HL-60 (cell line): ENCODE results near the gene GALNT9.

Source experiments
- GABPA ChIP-seq: IDR thresholded peaks from 2 replicates; pipeline ENCODE4 v1.6.1; 2012; ENCODE audit warnings: low read depth
- POLR2AphosphoS5 ChIP-seq: IDR thresholded peaks from 2 replicates; pipeline ENCODE4 v1.6.1; 2012; ENCODE audit warnings: low read depth
- TF ChIP-seq, protein P1 (sequence below): IDR thresholded peaks from one replicate; pipeline ENCODE4 v1.5.1; 2011; ENCODE audit warnings: low read length, control low read depth, inconsistent platforms; ENCODE audit not compliant: insufficient read depth
- TF ChIP-seq, protein P2 (sequence below): IDR thresholded peaks from 2 replicates; pipeline ENCODE4 v1.6.1; 2012; ENCODE audit warnings: low read depth; ENCODE audit not compliant: insufficient replicate concordance

DNA sequence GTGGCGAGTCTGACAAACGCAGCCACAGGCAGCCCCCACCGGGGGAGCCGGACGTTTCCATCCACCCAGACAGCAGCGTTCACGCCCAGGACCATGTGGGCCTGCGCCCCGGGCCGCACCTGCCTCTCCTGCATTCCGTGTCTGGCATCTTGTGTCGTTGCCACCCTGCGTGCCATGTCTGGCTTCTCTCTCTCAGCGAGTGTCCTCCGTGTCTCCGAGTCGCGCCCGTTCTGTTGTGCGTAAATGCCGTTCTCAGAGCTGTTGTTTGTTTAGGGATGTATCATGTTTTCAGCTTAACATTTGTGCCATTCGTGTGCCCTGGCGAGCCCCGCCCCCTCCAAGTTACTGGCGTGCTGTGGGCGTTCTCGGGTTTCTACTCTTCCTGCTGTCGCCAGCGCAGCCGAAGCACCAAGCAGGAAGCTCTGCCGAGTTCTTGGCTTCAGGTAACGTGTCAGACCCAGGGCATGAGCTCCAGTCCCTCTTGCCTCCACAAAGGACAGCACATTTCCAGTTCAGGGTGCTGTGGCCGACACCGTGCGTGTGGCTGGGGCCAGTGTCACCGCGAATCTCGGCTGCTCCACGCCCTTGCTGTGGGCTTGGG, 150.5 kb downstream of the GALNT9 start:
- TF ChIP-seq, protein P1, sequence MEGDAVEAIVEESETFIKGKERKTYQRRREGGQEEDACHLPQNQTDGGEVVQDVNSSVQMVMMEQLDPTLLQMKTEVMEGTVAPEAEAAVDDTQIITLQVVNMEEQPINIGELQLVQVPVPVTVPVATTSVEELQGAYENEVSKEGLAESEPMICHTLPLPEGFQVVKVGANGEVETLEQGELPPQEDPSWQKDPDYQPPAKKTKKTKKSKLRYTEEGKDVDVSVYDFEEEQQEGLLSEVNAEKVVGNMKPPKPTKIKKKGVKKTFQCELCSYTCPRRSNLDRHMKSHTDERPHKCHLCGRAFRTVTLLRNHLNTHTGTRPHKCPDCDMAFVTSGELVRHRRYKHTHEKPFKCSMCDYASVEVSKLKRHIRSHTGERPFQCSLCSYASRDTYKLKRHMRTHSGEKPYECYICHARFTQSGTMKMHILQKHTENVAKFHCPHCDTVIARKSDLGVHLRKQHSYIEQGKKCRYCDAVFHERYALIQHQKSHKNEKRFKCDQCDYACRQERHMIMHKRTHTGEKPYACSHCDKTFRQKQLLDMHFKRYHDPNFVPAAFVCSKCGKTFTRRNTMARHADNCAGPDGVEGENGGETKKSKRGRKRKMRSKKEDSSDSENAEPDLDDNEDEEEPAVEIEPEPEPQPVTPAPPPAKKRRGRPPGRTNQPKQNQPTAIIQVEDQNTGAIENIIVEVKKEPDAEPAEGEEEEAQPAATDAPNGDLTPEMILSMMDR = no peak
- no peak for TF ChIP-seq POLR2AphosphoS5
- TF ChIP-seq GABPA = no peak
- TF ChIP-seq, protein P2, sequence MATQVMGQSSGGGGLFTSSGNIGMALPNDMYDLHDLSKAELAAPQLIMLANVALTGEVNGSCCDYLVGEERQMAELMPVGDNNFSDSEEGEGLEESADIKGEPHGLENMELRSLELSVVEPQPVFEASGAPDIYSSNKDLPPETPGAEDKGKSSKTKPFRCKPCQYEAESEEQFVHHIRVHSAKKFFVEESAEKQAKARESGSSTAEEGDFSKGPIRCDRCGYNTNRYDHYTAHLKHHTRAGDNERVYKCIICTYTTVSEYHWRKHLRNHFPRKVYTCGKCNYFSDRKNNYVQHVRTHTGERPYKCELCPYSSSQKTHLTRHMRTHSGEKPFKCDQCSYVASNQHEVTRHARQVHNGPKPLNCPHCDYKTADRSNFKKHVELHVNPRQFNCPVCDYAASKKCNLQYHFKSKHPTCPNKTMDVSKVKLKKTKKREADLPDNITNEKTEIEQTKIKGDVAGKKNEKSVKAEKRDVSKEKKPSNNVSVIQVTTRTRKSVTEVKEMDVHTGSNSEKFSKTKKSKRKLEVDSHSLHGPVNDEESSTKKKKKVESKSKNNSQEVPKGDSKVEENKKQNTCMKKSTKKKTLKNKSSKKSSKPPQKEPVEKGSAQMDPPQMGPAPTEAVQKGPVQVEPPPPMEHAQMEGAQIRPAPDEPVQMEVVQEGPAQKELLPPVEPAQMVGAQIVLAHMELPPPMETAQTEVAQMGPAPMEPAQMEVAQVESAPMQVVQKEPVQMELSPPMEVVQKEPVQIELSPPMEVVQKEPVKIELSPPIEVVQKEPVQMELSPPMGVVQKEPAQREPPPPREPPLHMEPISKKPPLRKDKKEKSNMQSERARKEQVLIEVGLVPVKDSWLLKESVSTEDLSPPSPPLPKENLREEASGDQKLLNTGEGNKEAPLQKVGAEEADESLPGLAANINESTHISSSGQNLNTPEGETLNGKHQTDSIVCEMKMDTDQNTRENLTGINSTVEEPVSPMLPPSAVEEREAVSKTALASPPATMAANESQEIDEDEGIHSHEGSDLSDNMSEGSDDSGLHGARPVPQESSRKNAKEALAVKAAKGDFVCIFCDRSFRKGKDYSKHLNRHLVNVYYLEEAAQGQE = no peak
